Pons (tissue), 1 donor: ENCODE results near the gene ADARB1.
A peak's percentile ranks its signal among the peaks of the same experiment; 100 is the strongest.
"Not testable (repeated sequence)": the region's sequence is repeated elsewhere in the genome, so short reads cannot be mapped to it uniquely, and the experiment has no call there.

ENCODE experiments used
- DNase-seq: peaks from one replicate; pipeline ENCODE4 v3.0.0-alpha.2; 2016; ENCODE audit warnings: low spot score

ADARB1 gene

DNA sequence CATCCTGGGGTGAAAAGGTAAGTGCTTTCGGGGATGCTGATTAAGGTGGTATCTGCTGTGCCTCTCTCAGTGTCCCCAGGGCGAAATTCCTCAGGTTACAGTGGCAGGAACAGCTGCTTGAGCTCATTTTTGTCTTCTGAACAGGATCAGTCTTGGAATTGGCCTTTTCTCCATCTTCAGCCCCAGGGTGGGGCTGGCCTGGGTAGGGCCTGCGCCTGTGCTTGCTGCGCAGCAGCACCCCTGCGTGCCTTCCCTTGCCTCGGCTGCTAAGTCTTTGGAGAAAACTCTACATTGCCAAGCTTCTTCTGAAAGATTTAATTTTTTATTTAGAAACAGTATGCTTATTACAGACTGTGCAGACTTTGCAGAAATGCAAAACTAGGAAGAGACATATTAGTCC is 41.7 kb downstream of the ADARB1 start:
- no peak for DNase-seq

DNA sequence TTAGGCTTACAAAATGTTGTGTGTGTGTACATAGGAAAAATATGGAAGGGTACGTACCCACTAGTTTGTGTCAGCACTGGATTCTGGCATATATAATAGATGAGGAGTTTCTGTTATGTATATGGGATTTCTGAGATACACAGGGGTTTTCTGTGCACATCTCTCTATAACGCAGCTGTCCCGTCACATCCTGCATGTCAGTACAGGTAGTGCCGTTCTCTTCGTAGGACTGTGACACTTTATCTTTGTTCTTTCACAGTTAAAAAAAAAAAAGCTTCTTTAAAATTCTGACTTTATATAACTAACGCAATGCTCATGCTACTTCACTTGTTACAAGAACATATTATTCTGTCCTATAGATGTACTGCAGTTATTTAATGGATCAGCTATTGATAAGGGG is 42.9 kb downstream of the ADARB1 start:
- DNase-seq: no peak

DNA sequence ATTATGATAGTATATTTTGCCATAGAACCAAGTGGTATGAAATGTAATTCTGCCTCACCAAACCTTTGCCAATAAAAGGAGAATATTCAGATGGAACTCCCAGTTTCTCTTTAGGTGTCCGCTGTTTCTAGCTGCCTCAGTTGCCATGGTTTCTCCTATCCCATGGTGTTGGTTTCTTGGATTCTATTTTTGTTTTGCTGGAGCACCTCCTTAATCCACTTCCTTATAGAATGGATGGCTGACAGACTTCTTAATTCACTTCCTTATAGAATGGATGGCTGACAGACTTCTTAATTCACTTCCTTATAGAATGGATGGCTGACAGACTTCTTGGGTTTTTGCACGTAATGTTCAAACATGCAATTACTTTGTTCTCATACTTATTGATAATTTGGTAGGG is 43.7 kb downstream of the ADARB1 start:
- DNase-seq: no peak

DNA sequence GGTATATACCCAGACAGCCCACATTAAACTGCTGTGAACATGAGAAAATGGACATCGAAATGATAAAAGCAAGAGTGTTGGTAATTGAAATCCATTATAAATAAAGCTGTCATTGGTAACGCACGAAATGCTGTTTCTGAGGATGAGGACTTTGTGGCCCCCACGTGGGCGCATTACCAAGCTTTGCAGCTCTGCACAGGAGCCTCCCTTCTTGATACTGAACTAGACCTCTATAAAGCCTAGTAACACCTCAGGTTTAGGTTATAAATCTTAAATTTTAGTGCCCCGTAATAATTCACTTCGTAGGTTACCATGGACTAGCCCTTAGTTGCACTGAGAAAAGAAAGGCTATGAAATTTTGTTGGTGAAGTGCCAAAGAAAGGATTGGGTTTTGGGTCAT is 45.4 kb downstream of the ADARB1 start:
- DNase-seq: no peak

DNA sequence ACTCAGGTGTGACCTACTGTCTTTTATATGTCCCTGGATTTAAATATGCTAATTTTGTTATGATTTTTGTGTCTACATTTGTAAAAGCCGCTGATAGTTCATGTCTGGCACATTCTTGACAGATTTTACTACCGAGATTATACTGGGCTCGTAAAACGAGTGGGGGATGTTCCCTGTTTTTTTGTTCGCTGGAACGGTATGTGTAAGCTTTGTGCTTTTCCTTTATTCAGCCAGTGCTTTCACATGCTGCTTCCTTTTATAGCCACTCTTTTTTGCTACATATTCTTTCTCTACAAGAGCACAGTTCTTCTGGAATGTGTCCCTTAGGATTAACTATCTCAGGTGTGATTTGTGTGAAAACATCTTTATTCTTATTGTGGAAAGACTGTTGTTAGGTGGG is 46.6 kb downstream of the ADARB1 start:
- no peak for DNase-seq

DNA sequence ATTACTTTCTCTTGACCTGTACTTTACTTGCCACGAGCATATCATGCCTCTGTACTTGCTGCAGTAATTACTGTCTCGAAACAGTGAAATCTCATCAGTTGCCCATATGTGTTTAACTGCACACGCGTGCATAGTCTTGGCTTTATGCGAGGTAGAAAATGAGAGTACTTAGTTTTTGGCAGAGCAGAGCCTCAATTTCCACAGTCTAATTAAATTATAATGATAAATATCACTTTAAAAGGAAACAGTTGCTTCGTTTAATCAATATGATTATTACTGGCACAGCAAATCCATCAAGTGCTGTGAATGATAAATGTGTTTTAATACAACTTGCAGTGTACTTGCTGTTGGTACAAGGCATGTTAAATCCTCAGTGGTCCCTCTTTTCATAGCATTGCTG is 47.6 kb downstream of the ADARB1 start:
- no peak for DNase-seq

DNA sequence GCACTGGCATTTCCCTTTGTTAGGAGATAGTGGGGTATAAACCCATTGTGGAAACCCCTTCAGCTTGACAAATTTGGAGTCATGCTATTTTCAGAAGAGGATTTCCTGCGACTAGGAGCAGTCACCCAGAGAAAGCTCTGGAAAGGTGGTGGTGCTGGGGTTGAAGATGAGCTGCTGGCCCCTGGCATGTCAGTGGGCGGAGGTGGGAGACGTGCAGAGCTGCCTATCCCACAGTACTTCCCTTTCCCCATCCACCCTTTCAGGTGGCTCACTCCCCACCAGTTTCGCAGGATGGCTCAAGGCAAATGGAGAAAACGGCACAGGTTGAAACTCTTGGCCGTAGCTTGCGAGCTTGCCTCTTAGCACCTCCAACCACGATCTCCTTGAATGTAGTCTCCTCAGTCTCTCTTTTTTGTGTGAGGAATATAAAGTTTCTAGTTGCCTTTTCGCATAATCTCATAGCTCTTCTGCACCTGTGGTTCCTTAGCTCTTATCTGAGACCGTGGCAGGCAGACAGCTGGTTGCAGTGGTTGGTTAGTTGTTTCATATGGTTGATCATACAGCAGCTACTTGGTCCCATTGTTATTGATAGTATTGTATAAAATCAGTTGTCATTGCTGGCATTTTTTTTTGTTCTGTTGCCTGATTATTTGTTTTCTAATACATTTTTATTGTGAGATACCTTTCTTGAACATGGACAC is 48.2 kb downstream of the ADARB1 start:
- DNase-seq: no peak

DNA sequence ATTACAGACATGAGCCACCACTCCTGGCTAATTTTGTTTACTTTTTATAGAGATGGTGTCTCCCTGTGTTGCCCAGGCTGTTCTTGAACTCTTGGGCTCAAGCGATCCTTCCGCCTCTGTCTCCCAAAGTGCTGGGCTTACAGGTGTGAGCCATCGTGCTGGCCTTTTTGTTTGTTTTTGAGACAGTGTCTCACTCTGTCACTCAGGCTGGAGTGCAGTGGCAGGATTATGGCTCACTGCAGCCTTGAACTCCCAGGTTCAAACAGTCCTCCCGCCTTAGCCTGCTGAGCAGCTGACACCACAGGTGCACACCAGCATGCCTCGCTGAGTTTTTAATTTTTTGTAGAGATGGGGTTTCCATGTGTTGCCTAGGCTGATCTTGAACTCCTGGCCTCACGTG is 49.1 kb downstream of the ADARB1 start:
- no peak for DNase-seq

DNA sequence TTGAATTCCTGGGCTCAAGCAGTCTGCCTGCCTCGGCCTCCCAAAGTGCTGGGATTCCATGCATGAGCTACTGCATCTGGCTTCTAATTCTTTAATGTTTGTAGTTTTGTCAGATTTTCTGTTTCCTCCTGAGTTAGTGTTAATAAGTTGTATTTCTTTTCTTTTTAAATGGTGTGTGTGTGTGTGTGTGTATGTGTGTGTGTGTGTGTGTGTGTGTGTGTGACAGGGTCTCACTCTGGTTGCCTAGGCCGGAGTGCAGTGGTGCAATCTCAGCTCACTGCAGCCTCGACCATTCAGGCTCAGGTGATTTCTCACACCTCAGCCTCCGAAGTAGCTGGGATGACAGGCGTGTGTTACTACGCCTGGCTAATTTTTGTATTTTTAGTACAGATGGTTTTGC is 50.2 kb downstream of the ADARB1 start:
- no peak for DNase-seq

DNA sequence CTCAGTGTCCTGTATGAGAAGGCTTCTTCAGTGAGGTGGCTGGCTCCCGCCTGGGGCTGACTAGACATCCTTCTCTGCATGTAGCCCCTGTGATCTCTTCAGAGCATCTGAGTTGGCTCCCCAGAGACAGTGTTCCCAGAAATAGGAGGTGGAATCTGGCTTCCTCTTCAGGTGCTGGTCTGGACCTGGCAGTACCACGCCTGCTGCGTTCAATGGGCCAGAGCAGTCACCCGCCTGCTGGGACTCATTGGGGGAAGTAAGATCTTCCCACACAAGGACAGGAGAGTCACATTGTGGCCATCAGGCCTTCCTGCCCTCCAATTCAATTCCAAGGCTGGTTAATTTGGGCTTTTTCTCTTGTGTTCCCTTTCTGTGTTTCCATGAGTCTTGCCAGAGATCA is 51.0 kb downstream of the ADARB1 start:
- DNase-seq: no peak

DNA sequence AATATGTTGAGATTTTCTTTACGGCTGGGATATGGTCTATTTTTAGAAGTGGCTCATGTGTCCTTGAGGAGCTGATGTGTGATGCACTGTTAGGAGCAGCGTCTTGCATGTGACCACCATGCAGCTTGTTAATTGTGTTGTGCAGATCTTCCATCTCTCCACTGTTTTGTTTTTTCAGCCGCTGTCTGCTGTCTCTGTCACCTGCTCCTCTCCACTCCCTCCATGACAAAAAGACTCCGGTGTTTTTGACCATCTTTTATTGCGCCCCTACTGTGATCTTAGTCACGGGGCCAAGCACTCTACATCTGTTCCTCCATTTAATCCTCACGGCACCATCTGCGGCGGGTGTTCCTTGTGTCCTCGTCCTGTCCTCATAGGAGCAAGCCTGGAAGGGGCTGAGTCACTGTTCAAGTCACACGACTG is 51.8 kb downstream of the ADARB1 start:
- DNase-seq: no peak

DNA sequence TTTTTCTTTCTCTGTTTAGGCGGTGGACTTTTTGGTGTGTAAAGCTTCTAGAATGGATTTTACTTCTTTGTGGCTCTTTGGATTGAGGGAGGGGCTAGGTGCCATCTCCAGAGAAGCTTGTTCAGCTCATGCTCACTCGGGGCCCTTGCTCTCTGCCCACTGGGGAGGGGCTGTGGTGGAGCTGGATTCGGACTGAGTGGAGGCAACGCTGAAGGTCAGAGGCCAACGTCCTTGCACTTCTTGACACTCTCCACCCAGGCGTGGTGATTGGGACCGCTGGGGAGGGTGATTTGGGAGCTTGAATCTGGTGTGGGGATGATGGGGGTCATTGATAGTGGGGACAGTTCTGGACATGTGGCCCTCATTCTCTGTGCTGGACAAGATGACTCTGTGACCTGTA is 52.6 kb downstream of the ADARB1 start:
- no peak for DNase-seq

DNA sequence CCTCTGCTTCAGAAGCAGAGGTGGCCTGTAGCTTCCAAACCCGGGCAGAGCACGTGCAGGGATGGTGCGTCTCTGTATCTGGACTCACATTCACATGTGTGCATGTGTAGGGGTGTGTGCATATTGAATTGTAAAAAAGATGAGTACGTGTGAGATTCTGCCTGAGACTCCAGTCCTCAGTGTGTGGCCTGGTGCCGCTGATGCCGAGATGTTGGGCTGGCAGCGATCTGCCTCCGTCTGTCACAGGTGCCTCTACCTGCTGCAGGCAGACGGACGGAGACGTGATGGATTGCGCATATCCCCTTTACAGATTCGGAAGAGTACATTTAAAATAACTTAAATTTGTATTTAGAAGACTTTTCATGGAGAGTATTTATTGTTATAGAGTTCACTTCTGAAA is 53.6 kb downstream of the ADARB1 start:
- DNase-seq: no peak

DNA sequence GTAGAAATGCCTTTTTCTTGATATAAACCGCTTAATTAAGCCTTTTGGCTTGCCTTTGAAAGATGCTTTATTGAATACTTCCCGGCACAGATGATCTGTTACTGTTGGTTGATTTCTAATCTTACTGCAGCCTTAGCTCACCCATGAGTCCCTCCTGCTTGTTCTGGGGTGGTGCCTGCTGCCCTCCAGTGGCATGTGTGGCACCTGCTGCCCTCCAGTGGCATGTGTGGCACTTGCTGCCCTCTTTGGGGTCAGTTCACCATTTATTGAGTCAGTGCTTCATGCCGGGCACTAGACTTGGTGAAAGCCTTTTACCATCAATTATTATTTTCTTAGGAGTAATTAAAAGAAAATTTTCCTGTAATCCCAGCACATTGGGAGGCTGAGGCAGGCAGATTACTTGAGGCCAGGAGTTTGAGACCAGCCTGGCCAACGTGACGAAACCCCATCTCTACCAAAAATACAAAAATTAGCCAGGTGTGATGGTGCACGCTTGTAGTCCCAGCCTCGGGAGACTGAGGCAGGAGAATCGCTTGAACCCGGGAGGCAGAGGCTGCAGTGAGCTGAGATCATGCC is 54.3 kb downstream of the ADARB1 start:
- DNase-seq: peak; percentile 77

DNA sequence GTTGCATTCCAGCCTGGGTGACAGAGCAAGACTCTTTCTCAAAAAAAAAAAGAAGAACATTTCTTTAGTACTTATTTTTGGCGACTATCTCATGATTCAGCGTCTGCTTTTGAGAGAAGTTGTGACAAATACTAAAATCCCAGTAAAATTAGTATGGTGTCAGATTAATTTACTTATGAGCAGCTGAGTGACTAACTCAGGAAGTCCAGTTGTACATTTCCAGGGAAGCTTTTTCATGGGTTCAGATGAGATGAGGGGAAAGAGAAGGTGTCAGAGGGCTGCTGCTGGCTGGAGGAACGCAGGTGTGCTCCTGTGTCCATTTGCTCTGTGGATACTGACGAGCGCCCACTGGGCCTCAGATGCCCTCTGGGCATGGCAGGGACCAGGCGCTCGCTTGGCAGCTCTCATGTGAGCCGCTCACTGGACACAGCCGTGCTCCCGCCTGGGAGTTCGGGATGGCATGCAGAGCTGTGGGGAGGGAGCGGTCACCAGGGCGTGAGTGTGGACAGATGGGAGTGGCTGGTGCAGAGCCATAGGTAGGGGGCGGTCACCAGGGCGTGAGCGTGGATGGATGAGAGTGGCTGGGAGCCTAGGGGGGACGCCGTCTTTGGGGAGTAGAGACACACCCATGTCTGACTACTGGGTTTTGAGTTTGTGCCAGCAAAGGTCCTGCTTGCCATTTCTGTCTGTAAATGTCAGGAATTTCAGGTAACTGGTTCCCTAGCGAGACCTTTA is 55.0 kb downstream of the ADARB1 start:
- no peak for DNase-seq

DNA sequence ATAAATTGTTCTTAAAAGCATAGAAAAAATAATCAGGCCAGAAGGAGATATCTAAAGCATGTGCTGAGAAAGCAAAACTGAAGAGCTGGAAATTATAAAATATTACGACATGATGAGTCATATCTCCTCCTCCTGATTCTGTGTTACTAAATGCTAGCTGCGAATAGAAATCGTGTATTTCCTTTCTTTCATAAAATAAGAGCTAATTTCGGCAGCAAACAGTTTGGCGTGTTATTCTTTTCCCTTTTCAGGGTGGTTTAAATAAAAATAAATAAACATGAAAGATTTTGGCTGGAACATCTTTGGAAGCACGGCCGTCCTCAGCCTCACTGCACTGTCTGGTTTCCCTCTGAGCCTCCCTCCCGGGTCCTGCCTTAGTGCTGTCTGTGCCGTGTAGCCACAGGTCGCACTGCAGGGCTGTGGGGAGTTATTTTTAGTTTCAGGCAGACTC is 56.0 kb downstream of the ADARB1 start:
- no peak for DNase-seq

DNA sequence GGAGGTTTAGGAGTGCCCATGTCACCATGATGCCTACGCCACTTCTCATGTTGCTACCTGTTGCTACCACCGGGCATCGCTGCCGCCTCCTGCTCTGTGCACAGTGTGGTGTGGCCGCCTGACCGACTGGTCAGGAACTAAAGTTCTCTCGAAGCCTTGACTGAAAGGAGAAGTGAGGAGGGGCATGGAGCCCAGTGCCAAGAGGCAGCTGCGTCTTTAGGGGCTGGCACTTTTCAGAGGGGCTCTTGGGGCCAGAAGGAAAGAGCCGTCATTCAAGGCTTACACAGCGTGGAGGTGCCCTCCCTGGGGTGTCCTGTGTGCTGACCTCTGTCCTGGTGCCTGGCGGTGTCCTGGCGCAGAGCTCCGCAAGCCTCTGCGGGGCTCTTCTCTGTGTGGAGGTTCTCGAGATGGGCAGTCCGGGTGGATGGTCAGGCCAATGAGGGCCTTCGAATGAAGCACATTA is 57.2 kb downstream of the ADARB1 start:
- no peak for DNase-seq

DNA sequence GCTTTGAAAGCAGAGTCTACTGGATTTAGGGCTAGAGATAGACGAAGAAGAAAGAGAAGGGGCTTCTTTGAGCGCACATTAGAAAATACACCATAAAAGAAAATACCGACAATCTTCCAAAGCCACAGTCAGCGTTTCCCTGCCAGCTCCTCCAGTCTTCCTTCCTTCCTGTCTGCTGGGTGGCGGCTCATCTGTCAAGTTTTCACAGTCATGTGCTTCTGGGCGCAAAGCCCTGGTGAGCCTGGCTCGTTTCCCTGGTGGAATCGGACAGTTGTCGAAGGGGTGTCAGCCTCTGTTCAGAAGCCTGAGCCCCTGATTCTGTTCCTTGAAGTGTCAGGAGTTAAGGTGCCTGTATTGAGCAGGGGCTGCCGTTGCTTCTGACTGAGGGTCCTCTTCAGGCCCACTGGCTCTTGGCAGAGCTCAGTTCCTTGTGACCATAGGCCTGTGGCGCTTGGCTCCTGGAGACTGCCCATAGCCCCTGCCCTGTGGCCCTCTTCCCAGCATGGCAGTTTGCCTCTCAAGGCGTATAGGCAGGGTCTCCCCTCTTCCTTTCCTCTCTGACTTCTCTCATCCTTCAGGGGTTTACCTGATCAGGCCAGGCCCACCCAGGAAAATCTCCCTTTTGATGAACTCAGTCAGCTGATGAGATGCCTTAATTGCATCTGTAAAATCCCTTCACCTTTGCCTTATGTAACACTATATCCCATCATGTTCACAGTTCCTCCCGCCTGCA is 58.6 kb downstream of the ADARB1 start:
- no peak for DNase-seq

DNA sequence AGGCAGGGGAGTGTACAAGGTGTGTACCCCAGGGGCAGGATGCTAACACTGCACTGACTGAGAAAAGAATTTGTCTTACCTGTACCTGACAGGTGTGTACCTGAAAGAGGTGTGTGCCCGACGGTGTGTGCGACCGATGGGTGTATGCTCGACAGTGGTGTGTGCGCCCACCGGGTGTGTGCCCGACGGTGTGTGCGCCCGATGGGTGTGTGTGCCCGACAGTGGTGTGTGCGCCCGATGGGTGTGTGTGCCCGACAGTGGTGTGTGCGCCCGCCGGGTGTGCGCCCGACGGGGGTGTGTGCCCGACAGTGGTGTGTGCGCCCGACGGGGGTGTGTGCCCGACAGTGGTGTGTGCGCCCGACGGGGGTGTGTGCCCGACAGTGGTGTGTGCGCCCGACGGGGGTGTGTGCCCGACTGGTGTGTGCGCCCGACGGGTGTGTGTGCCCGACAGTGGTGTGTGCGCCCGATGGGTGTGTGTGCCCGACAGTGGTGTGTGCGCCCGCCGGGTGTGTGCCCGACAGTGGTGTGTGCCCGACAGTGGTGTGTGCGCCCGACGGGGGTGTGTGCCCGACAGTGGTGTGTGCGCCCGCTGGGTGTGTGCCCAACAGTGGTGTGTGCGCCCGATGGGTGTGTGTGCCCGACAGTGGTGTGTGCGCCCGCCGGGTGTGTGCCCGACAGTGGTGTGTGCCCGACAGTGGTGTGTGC is 59.3 kb downstream of the ADARB1 start:
- DNase-seq: not testable (repeated sequence)

DNA sequence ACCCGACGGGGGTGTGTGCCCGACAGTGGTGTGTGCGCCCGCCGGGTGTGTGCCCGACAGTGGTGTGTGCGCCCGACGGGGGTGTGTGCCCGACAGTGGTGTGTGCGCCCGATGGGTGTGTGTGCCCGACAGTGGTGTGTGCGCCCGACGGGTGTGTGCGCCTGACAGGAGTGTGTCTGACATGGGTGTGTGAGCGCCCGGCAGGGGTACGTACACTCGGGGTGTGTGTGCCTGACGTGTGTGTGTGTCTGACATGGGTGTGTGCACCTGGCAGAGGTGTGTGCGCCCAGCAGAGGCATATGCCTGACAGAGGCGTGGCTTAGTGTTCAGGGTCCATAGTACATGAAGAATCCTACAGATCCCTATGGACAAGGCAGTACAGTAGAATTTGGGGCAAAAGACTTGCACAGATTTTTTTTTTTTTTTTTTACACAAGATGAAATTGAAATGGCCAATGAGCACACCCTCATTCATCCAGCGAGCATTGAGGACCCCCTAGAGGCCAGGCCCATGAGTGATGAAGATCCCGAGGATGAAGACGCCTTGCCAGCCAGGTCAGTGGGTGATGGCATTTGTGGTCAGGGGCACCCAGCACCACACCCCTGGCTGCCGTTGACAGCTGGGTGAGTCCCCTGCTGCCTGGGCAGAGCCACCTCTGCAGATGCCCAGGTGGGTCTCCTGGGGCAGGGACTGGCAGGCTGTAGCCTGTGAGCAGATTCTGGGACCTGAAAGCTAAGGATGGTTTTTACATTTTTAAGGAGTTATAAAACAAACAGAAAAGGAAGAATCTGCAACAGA is 60.1 kb downstream of the ADARB1 start:
- no peak for DNase-seq

DNA sequence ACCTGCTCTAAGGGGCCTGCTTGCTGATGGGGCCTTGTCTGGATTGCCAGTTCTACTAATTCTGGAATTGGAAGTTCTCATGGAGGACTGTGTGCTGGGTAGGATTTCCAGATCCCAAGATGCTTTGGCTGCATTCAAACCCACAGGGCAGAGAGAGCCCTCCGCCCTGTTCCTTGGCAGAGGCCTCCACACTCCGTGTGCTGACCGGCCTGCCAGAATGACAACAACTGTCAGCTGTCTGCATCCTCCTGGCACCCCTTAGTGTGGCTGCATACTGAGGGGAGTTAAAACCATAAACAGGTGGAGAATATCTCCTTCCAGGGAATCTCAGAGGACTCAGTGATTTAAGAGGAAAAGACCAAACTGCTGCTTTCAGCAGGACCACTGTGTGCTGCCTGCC is 60.7 kb downstream of the ADARB1 start:
- no peak for DNase-seq
